Transverse colon (tissue), 4 donors: ENCODE measurements around the gene DPEP2NB.

Experiments used
- EP300 ChIP-seq: sonication (generic); formaldehyde crosslinking; IDR thresholded peaks from one replicate; pipeline ENCODE4 v1.6.1; 2017; ENCODE audit warnings: antibody characterized with exemption, low read depth
- POLR2A ChIP-seq: fragments of 450-650 bp; IDR thresholded peaks from one replicate; pipeline ENCODE4 v1.6.1; 2016; ENCODE audit warnings: antibody characterized with exemption, mild to moderate bottlenecking, moderate library complexity
- POLR2AphosphoS5 ChIP-seq, 3 donors: sonication (generic); formaldehyde crosslinking; IDR thresholded peaks; one replicate each; pipeline ENCODE4 v1.6.1; 2016; ENCODE audit warnings: antibody characterized with exemption in 3 of 3
- TF ChIP-seq, protein P1 (sequence below), 5 experiments: fragments of 200-600 bp in 3 of 5; fragments of 450-650 bp in 2 of 5; sonication (generic) in 3 of 5; IDR thresholded peaks; 1 replicate in 2 of 5; 2 replicates in 3 of 5; pipeline ENCODE4 v1.5.1; 2016 to 2017; ENCODE audit warnings: antibody characterized with exemption in 5 of 5, inconsistent platforms in 3 of 5, mild to moderate bottlenecking in 2 of 5, moderate library complexity in 1 of 5

DNA sequence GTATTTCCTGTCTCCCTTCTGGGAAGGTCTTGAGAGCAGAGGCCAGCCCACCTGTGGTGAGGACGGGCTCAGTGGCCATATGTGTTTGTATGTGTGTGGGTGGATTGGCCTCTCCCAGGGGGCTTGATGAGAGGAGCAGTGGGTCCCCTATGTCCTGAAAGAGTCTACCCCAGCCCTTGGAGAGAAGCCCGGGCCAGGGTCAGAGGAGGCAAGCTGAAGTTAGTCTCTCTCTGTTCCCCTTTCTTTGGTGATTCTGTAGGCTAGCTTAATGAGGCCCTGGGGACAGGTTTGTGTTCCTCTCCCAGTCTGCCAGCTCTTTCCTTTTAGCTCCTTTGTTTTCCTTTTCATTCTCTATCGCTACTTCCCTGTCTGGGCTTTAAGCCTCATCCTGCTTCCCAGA is 45.7 kb upstream of the DPEP2NB start:
- TF ChIP-seq POLR2AphosphoS5 (IDR thresholded peaks at IDR 0.05) (no peak), EP300 (no peak), POLR2A (no peak)
- TF ChIP-seq, protein P1, sequence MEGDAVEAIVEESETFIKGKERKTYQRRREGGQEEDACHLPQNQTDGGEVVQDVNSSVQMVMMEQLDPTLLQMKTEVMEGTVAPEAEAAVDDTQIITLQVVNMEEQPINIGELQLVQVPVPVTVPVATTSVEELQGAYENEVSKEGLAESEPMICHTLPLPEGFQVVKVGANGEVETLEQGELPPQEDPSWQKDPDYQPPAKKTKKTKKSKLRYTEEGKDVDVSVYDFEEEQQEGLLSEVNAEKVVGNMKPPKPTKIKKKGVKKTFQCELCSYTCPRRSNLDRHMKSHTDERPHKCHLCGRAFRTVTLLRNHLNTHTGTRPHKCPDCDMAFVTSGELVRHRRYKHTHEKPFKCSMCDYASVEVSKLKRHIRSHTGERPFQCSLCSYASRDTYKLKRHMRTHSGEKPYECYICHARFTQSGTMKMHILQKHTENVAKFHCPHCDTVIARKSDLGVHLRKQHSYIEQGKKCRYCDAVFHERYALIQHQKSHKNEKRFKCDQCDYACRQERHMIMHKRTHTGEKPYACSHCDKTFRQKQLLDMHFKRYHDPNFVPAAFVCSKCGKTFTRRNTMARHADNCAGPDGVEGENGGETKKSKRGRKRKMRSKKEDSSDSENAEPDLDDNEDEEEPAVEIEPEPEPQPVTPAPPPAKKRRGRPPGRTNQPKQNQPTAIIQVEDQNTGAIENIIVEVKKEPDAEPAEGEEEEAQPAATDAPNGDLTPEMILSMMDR (IDR thresholded peaks at IDR 0.05): no peak
